Measurements from ENCODE around the gene OR12D3. TPM values are rescaled to one million over a fixed set of nuclear protein-coding genes. Genes with fewer than 3 reads are reported as not detected.

OR12D3 gene
- total RNA-seq (2021), result not detected in 2 replicates
- long read RNA-seq, result 0 reads

GRCh38 chr6:29375191-29375590 lies at the start of gene OR12D3:
Gene OR12D3, minus strand, starts transcription at chr6:29375291. Its CDS starts 4 bp downstream, at chr6:29375287.
- H3K27ac ChIP-seq (ENCODE audit: insufficient read length, low read depth, low read length), result no peak within 1 kb of the TSS
- DNase-seq, result no peak
- TF ChIP-seq CTCF (conservative IDR thresholded peaks at IDR 0.05), result no peak
- H2AK5ac ChIP-seq (ENCODE audit: insufficient read length, low read length), result no peak within 1 kb of the TSS
- no peak within 1 kb of the TSS for H3K18ac ChIP-seq (ENCODE audit: insufficient read length, low read depth, low read length)
- no CpG with 5 or more reads among the region's 1 CpG for WGBS (ENCODE audit: extremely low coverage, insufficient read length, low lambda C conversion rate)
- no peaks in the 10 kb centered on the region for H3K27me3 ChIP-seq (ENCODE audit: insufficient read depth, low read length)
- H2BK15ac ChIP-seq (ENCODE audit: low read depth, low read length), result no peak within 1 kb of the TSS
- Mint-ChIP-seq H3K9me3 (no peaks in the 10 kb centered on the region), H3K27me3 (ENCODE audit: low read depth) (no peaks in the 10 kb centered on the region), H3K27ac (no peak within 1 kb of the TSS), H3K36me3 (ENCODE audit: insufficient read depth in 1 of 3, low read depth in 3 of 3) (no peaks in the 10 kb centered on the region), H3K4me3 (no peak within 1 kb of the TSS), H3K4me1 (peaks cover 2 to 4% of the 10 kb centered on the region in 2 experiments; a peak in 1 of 4 replicates)
- no peak within 1 kb of the TSS for H2BK20ac ChIP-seq (ENCODE audit: low read depth, low read length, poor library complexity, severe bottlenecking)
- H3T11ph ChIP-seq (ENCODE audit: low read length), result no peak within 1 kb of the TSS
- no peaks in the 10 kb centered on the region for H3K9me3 ChIP-seq (ENCODE audit: control insufficient read depth, low read depth, low read length)
- H3K79me1 ChIP-seq (ENCODE audit: insufficient read depth, low read depth, low read length, poor library complexity, severe bottlenecking), result no peaks in the 10 kb centered on the region
- H2AFZ ChIP-seq (ENCODE audit: low read length), result no peak within 1 kb of the TSS
- no peak within 1 kb of the TSS for H4K8ac ChIP-seq (replicated peaks; ENCODE audit: insufficient read length, low read depth, low read length)
- H2BK5ac ChIP-seq (ENCODE audit: insufficient read length, low read length), result no peak within 1 kb of the TSS
- H4K20me1 ChIP-seq (ENCODE audit: control insufficient read depth, insufficient read depth, insufficient read length), result no peaks in the 10 kb centered on the region
- no peak within 1 kb of the TSS for H4K91ac ChIP-seq (ENCODE audit: insufficient read length, low read depth, low read length)
- H3K23me2 ChIP-seq (ENCODE audit: insufficient read length, low read depth, low read length, poor library complexity, severe bottlenecking), result no peaks in the 10 kb centered on the region
- no peak within 1 kb of the TSS for H3K56ac ChIP-seq (ENCODE audit: insufficient read length, low read depth, low read length)
- H3K4me2 ChIP-seq (ENCODE audit: insufficient read depth, insufficient read length, low read length), result no peak within 1 kb of the TSS
- H3K4me1 ChIP-seq (ENCODE audit: insufficient read depth, low read length), result no peaks in the 10 kb centered on the region
- no peak within 1 kb of the TSS for H3K9ac ChIP-seq (ENCODE audit: extremely low read depth, insufficient read length, low read length)
- no peak within 1 kb of the TSS for H2BK12ac ChIP-seq (ENCODE audit: insufficient read length, low read depth, low read length)
- H3K79me2 ChIP-seq (ENCODE audit: insufficient read depth, low read length), result no peaks in the 10 kb centered on the region
- no peak within 1 kb of the TSS for H4K5ac ChIP-seq (ENCODE audit: insufficient read length, low read depth, low read length)
- no peak within 1 kb of the TSS for H2BK120ac ChIP-seq (ENCODE audit: low read depth, low read length, poor library complexity, severe bottlenecking)
- no peak within 1 kb of the TSS for H3K4ac ChIP-seq (ENCODE audit: low read depth, low read length)
- H3K14ac ChIP-seq (ENCODE audit: insufficient read depth, low read length), result no peak within 1 kb of the TSS
- H3K23ac ChIP-seq (ENCODE audit: insufficient read length, low read depth, low read length), result no peak within 1 kb of the TSS

Data from H9 (cell line).